Activated naive CD4-positive, alpha-beta T cell (primary cell): ENCODE measurements around the gene PRR33.

Experiments used
- DNase-seq, 4 experiments: peaks; one replicate each; lab custom pipeline; 2025; lab: John Stamatoyannopoulos, UW

PRR33 gene

GRCh38 chr11:1927848-1928469 lies 36.3 kb upstream of the PRR33 start:
- DNase-seq = no peak

- no peak for DNase-seq
Measured at GRCh38 chr11:1927026-1927847, 35.5 kb upstream of the PRR33 start.

- DNase-seq = no peak
Measured at GRCh38 chr11:1926156-1927025, 34.7 kb upstream of the PRR33 start.

GRCh38 chr11:1925373-1926155 lies 33.9 kb upstream of the PRR33 start:
- DNase-seq = no peak

- no peak for DNase-seq
Measured at GRCh38 chr11:1924646-1925372, 33.1 kb upstream of the PRR33 start.

- no peak for DNase-seq
Measured at GRCh38 chr11:1924181-1924580, 32.5 kb upstream of the PRR33 start.

- DNase-seq = no peak
Measured at GRCh38 chr11:1923201-1923956, 31.7 kb upstream of the PRR33 start.

- no peak for DNase-seq
Measured at GRCh38 chr11:1922481-1923081, 30.9 kb upstream of the PRR33 start.

- no peak for DNase-seq
Measured at GRCh38 chr11:1921574-1922141, 30.0 kb upstream of the PRR33 start.

- DNase-seq = no peak
Measured at GRCh38 chr11:1920909-1921573, 29.3 kb upstream of the PRR33 start.

- no peak for DNase-seq
Measured at GRCh38 chr11:1920128-1920908, 28.6 kb upstream of the PRR33 start.

GRCh38 chr11:1919391-1920127 lies 27.9 kb upstream of the PRR33 start, which contains the start of gene TNNT3:
TNNT3 (plus strand) TSS chr11:1919703; CDS start chr11:1922875, 3,172 bp downstream.
- DNase-seq = no peak

GRCh38 chr11:1918436-1919315 lies 27.0 kb upstream of the PRR33 start:
- DNase-seq = no peak

GRCh38 chr11:1917523-1918435 lies 26.1 kb upstream of the PRR33 start:
- DNase-seq = no peak

- DNase-seq = no peak
Measured at GRCh38 chr11:1916986-1917522, 25.4 kb upstream of the PRR33 start.
